Stomach (tissue), 4 donors: Measurements from ENCODE around the gene ACADL.

ENCODE experiments used
- POLR2AphosphoS5 ChIP-seq, 3 donors: sonication (generic); formaldehyde crosslinking; IDR thresholded peaks; one replicate each; pipeline ENCODE4 v1.6.1; 2016; ENCODE audit warnings: antibody characterized with exemption in 3 of 3
- TF ChIP-seq, protein P1 (sequence below), 7 experiments: fragments of 450-650 bp in 4 of 7; fragments of 200-600 bp in 3 of 7; sonication (generic) in 3 of 7; IDR thresholded peaks; one replicate each; pipeline ENCODE4 v1.5.1; 2016 to 2019; ENCODE audit warnings: antibody characterized with exemption in 7 of 7, control low read depth in 2 of 7, mild to moderate bottlenecking in 1 of 7

DNA sequence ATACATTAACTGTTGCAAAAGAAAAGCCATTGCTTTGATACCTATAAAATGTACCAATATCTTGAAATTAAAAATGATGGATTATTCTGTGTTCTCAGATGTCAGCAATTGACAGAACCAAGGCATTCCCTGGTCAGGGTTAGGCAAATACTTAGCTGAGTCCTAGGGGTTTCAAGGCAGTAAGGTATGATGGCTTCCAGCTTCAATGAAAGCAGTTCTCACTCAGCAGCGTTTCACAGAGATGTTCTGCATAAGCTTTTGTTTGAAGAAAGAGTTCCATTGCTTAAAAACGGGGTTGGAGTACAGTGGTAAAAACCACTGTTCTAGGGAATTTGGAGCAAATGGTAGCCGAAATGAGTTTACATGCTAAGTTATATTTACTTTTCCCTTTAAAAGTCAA, 37.1 kb downstream of the ACADL start:
- TF ChIP-seq, protein P1, sequence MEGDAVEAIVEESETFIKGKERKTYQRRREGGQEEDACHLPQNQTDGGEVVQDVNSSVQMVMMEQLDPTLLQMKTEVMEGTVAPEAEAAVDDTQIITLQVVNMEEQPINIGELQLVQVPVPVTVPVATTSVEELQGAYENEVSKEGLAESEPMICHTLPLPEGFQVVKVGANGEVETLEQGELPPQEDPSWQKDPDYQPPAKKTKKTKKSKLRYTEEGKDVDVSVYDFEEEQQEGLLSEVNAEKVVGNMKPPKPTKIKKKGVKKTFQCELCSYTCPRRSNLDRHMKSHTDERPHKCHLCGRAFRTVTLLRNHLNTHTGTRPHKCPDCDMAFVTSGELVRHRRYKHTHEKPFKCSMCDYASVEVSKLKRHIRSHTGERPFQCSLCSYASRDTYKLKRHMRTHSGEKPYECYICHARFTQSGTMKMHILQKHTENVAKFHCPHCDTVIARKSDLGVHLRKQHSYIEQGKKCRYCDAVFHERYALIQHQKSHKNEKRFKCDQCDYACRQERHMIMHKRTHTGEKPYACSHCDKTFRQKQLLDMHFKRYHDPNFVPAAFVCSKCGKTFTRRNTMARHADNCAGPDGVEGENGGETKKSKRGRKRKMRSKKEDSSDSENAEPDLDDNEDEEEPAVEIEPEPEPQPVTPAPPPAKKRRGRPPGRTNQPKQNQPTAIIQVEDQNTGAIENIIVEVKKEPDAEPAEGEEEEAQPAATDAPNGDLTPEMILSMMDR (IDR thresholded peaks at IDR 0.05): no peak
- TF ChIP-seq POLR2AphosphoS5 (IDR thresholded peaks at IDR 0.05): no peak
